T1000 (cell line): ENCODE data around the gene TCEA3.

Experiments used
- DNase-seq: peaks from one replicate; lab custom pipeline; 2025; ENCODE audit warnings: mixed read lengths; lab: John Stamatoyannopoulos, UW

Gene TCEA3

GRCh38 chr1:23367791-23368561 lies 56.6 kb downstream of the TCEA3 start:
- DNase-seq, result peak; percentile 97

- DNase-seq, result no peak
Observed at GRCh38 chr1:23367451-23367790, 57.1 kb downstream of the TCEA3 start.

GRCh38 chr1:23366598-23366997 lies 58.0 kb downstream of the TCEA3 start:
- DNase-seq, result no peak

- no peak for DNase-seq
Observed at GRCh38 chr1:23366146-23366545, 58.4 kb downstream of the TCEA3 start.

GRCh38 chr1:23362218-23362713 lies 62.3 kb downstream of the TCEA3 start:
- no peak for DNase-seq

GRCh38 chr1:23358310-23358875 lies 66.2 kb downstream of the TCEA3 start:
- DNase-seq, result no peak

- no peak for DNase-seq
Observed at GRCh38 chr1:23357138-23357908, 67.2 kb downstream of the TCEA3 start.

GRCh38 chr1:23356471-23357137 lies 67.9 kb downstream of the TCEA3 start:
- no peak for DNase-seq

- DNase-seq, result no peak
Observed at GRCh38 chr1:23354245-23354644, 70.3 kb downstream of the TCEA3 start.

GRCh38 chr1:23352096-23352695 lies 72.4 kb downstream of the TCEA3 start:
- DNase-seq, result no peak

- no peak for DNase-seq
Observed at GRCh38 chr1:23345920-23346319, 78.6 kb downstream of the TCEA3 start.

GRCh38 chr1:23344987-23345472 lies 79.5 kb downstream of the TCEA3 start:
- no peak for DNase-seq

GRCh38 chr1:23344111-23344986 lies 80.2 kb downstream of the TCEA3 start, which contains the start of gene HNRNPR:
TSS of gene HNRNPR (minus strand) at chr1:23344284. CDS start at chr1:23341008, 3,276 bp downstream.
- DNase-seq, result peak; percentile 99

GRCh38 chr1:23343221-23344110 lies 81.1 kb downstream of the TCEA3 start:
- DNase-seq, result peak; percentile 70

GRCh38 chr1:23341931-23342692 lies 82.4 kb downstream of the TCEA3 start:
- no peak for DNase-seq

GRCh38 chr1:23339632-23340031 lies 84.9 kb downstream of the TCEA3 start:
- no peak for DNase-seq

GRCh38 chr1:23337869-23338268 lies 86.7 kb downstream of the TCEA3 start:
- DNase-seq, result no peak

- DNase-seq, result no peak
Observed at GRCh38 chr1:23331713-23332112, 92.8 kb downstream of the TCEA3 start.
